Suppressor macrophage treated with lipopolysaccharide for 4 hours (primary cell): ENCODE results near the gene SLCO4C1.
A peak's percentile ranks its signal among the peaks of the same experiment; 100 is the strongest.

ENCODE experiments used
- DNase-seq: peaks from one replicate; pipeline ENCODE4 v3.0.0-alpha.2; 2020

The SLCO4C1 gene, protein sequence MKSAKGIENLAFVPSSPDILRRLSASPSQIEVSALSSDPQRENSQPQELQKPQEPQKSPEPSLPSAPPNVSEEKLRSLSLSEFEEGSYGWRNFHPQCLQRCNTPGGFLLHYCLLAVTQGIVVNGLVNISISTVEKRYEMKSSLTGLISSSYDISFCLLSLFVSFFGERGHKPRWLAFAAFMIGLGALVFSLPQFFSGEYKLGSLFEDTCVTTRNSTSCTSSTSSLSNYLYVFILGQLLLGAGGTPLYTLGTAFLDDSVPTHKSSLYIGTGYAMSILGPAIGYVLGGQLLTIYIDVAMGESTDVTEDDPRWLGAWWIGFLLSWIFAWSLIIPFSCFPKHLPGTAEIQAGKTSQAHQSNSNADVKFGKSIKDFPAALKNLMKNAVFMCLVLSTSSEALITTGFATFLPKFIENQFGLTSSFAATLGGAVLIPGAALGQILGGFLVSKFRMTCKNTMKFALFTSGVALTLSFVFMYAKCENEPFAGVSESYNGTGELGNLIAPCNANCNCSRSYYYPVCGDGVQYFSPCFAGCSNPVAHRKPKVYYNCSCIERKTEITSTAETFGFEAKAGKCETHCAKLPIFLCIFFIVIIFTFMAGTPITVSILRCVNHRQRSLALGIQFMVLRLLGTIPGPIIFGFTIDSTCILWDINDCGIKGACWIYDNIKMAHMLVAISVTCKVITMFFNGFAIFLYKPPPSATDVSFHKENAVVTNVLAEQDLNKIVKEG

DNA sequence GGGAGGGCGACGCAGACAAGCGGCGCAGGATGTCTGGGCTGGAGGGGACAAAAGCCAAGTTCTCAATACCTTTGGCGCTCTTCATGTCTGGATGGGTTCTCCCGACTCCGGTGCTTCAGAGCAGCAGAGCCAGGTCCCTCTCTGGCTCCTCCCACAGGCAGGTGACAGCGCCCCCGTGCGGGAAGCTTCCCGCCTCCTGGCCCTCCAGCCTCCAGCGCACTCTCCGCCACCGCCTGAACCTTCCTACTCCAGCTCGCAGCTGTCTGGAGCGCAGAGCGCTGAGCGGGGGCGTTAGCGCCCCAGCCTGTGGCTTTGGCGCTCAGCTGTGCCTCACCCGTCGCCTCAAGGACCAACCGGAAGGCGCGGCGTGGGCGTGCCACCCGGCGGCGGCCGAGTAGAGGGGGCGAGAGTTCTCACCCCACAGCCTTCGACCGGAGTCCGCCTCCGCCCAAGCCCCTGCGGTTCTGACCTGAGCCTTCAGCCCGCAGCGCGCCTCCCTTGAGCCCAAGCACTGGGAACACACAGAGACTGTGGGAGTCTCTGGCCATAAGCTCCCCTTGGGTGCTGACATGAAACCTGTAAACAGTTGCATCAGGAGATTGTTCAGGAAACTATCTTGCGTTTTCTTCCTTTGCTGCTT, at the start of gene SLCO4C1:
TSS of gene SLCO4C1 (minus strand) at position 107 of the 640 bp plus-strand sequence. CDS start at position 85, 22 bp downstream.
- peak; percentile 67 for DNase-seq

DNA sequence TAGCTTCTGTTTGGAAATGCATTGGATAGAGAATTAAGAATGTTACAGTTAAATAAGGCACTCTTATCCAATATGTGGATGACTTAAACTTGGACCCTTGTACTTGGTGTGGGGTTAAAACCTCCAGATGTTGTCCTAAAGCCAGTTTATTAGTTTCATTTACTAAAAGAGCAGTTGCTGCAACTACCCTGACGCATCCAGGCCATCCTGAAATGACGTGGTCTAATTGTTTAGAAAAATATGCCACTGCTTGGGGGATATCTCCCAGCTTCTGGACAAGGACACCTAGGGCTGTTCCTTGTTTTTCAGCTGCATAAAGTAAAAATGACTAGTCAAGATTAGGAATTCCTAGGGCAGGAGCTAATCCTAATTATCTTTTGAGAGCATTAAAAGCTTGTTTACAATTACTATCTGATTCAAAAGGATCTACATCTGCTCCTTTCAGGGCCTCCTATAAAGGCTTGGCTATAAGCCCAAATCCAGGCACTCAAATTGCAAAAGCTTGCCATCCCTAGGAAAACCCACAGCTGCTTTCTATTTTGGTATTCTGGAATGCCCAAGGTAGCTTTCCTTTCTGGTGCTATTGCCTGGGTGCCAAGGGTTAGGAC, 45.7 kb upstream of the SLCO4C1 start:
- no peak for DNase-seq

DNA sequence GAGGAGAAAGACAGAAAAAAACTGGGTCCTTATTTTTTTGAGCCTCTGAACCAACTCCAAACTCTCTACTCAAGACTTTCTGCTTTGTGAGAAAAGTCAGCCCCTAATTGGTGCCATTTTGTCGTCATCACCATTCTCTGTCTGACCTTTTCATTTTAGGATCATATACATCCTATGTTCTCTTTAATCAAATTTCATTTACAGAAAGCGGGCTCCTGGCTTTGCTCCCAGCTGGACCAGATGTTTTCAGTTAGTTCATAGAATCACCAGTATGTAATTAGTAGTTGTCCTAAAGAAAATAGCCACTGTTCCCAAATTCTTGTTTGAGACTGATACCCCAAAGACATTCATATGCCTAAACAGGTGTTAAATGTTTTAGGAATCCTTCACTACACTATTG, 28.6 kb upstream of the SLCO4C1 start:
- no peak for DNase-seq

DNA sequence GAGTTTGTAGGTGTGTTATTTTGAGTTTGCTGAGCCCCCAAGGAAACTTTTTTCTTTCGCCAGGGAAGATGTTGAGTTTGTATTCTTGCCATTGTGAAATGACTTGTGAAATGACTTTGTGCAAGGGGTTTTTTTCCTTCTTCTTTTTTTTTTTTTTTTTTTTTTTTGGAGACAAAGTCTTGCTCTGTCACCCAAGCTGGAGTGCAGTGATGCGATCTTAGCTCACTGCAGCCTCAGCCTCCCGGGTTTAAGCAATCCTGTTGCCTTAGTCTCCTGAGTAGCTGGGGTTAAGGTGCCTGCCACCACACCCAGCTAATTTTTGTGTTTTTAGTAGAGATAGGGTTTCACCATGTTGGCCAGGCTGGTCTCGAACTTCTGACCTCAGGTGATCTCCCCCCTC, 22.7 kb upstream of the SLCO4C1 start:
- peak; percentile 15 for DNase-seq

DNA sequence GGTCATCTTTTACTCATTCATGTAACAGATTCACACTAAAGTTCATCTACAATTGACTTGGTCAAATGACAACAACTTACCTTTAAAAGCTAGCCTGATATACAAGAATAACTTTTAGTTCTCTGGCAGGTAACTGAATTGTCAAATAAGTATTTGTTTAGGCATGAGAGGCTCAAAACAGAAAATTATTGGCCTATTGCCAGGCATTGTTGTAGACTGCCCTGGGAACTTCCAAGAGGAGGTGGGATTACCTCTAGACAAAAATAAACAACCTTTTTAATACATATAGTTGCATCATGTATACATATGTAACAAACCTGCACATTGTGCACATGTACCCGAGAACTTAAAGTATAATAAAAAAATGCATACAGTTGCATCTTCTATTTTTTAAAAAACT, 18.2 kb upstream of the SLCO4C1 start:
- no peak for DNase-seq

DNA sequence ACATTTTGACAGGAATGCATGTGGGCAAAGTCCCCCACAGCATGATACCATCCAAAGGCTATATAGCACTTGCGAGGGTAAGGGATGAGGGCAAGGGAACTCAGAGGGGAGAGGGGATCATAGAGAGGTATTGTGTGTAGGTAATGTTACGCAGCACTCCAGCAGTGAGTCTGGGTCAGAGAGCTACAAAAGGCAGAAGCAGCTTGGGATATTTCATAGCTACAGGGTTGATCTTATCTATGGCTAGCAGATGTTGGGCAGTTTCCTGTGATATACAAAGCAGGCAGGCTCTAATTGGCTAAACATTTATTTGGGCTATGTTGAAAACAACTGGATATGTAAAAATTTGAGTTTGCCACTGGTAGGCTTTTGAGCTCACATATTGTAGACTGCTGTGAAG, 17.8 kb upstream of the SLCO4C1 start:
- no peak for DNase-seq

DNA sequence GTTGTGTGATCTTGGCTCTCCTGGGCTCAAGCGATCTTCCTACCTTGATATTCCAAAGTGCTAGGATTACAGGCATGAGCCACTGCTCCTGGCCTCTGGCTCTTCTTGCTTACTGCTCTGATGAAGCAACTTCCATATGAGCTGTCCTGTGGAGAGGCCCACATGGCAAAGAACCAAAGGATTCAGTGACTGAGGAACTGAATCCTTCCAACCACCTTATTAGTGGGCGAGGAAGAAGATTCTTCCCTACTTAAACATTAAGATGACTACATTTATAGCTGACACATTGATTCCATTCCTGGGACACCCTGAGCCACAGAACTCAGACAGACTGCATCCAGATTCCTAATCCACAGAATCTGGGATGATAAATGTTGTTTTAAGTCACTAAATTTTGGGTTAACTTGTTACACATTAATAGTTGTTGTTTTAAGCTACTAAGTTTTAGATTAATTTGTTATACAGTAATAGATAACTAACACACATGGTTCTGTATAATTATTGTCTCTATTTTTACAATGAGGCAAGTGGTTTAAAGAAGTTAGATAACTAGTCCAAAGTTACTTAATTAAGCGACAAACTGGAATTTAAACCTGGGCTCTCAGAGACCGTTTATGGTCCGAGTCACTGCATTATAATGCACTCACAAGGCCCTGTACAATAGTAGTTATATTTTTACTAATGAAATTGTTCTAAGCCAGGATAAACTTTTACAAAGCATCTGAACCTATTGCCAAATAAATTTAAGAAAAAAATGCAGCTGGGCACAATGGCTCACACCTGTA, 16.7 kb upstream of the SLCO4C1 start:
- DNase-seq, result peak; percentile 56

DNA sequence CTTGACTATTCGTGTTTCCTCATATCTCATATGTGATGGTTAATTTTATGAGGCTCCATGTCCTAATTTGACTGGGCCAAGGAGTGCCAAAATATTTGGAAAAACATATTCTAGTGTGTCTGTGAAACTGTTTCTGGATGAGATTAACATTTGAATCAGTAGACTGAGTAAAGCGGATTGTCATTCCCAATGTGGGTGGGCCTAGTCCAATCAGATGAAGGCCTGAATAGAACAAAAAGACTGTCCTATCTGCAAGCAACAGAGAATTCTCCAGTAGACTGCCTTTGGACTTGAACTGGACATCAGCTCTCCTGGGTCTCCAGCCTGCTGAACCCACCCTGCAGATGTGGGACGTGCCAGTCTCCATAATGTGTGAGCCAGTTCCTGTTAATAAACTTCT, 13.5 kb upstream of the SLCO4C1 start:
- DNase-seq, result no peak

DNA sequence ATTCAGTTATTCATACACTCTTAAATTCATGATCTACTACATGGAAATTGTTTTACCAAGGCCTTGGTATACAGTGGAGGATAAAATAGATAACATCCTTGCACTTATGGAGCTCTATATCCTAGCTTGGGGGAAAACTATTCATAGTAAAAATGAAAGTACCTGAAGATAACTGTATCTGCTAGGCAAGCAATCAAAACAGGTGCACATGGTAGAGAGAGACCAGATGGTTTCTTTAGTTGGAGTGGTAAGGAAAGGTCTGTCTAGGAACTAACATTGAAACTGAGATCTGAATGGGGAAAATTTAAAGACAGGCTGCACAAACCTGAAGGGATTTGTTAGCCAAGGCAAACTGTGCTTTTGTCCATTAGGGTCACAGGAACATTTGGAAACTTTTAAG, 11.1 kb upstream of the SLCO4C1 start:
- DNase-seq, result no peak

DNA sequence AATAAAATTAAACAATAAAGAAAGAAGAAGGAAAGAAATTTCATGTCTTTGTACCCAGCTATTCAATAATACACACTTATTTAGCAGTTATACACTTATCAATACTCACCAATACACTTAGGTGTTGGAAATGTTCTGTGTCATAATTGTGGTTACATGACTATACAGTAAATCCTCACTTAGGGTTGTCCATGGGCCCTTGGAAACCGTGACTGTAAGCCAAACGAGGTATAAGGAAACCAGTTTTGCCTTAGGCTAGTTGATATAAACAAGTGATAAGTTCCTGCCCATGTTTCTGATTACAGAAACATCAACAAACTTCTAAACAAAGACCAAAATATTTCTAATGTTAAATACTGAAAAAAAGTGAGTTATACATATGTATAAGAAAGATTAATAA, 10.0 kb upstream of the SLCO4C1 start:
- DNase-seq, result no peak

DNA sequence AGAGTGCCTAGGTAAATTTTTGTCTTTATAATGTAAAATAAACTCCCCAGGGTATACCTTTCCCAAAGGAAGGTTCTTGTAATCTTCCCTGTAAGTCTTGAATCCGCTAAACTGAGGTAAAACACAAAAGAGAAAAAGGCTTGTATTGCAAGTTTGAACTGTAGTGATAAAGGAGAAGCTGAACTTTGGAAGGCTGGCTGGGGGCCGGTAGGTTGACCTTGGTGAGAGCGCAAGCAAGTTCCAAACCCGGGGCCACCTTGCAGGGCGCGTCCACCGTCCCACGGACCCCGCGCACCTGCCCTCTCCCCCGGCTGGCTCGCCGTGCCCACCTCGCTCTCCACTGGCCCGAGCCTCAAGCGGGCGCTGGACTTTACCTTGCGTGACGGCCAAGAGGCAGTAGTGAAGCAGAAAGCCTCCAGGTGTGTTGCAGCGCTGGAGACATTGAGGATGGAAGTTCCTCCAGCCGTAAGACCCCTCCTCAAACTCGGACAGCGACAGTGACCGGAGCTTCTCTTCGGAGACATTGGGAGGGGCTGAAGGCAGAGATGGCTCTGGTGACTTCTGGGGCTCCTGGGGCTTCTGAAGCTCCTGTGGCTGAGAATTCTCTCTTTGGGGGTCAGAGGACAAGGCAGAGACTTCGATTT, 428 bp downstream of the SLCO4C1 start:
- no peak for DNase-seq

DNA sequence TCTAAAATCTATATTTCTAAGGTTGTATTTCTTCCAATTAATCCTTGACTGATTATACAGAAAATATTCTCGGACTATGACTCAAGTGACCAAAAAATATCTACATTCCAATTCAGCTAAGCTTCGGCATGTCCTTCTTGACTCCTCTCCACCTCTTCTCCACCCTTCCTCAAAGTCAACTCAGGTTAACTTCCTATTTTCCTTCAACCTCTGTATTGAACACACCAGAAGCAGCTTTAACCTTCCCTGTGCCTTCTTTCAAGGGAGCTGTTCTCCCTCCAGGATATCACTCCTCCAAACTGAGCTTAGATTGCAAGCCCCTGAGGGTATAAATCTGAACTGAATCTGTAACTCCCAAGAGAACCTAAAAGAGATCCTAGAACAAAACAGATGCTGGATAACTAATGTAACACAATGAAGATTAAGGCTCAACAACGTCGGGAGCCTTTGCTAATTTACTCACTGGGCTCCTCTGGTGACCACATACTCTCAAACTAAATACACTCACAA, 1.1 kb downstream of the SLCO4C1 start:
- no peak for DNase-seq

DNA sequence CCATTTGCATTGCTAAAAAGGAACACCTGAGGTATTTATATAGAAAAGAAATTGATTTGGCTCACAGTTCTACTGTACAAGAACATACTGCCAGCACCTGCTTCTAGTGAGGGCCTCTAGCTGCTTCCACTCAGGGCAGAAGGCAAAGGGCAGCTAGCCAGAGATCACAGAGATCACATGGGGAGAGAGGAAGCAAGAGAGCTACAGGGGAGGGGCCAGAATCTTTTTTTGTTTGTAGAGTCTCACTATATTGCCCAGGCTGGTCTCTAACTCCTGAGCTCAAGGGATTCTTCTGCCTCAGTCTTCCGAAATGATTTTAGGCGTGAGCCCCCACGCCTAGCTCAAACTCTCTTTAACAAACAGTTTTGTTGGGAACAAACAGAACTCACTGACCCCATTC, 6.1 kb downstream of the SLCO4C1 start:
- no peak for DNase-seq

DNA sequence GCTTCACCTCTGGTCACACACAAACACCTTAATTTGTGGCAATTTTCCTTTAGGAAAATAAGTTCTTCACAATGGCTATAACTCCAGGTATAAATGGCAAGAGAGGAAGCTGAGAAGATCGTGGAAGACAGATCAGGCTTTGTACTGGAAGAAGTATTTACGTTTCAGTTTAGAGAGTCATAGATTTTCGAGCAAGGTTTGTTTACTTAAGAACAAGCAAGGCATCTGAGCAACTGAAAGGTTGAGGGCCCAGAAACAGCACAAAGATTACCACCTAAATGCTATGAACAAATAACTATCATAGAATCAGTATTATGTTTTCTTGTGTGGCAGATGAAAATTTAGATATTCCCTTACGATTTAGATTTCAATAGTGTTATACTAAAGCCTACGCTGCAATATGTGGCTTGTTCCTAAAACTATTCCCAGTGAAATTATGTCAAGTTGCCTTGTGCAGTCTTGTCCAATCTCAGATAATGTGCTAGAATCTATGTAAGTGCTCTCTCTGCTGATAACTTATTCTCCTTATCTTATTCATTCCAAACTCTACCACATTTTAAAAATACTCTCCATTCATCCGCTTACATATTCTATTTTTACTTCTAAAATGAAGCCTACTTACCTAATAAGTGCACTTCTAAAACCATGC, 6.7 kb downstream of the SLCO4C1 start:
- DNase-seq, result no peak

DNA sequence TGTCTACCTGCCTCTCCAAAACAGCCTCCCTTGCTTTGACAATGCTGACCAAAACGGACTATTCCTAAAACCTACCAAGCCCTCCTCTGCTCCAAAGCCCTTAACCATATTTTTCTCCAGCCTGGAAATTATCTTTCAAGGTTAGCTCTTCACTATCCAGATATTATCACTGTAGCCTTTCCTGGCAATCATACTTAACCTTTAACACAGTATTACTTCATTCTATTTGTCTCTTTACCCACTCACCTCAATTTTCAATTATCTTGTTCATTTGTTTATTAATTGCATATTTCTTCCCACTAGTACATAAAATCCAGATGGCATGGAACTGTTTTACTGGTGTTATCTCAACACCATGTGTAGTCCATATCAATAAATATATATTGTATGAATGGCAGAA, 7.5 kb downstream of the SLCO4C1 start:
- no peak for DNase-seq

DNA sequence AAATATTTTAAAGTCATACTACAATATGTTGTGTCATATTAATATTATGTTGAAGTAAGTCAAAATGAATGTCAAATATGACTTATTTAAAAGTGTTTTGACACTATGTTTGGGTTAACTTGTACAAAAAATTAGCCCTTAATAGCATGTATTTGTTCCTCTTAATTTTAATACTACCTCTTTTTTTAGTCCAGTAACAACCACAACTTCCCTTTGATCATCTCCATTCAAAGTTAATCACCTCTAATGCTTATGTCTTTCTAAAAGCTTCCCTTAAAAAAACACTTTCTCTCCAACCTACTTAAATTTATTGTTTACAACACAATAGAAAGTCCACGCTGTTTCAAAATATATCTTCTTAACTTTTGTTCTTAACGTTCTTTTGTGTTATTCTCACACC, 9.6 kb downstream of the SLCO4C1 start:
- DNase-seq, result peak; percentile 38

DNA sequence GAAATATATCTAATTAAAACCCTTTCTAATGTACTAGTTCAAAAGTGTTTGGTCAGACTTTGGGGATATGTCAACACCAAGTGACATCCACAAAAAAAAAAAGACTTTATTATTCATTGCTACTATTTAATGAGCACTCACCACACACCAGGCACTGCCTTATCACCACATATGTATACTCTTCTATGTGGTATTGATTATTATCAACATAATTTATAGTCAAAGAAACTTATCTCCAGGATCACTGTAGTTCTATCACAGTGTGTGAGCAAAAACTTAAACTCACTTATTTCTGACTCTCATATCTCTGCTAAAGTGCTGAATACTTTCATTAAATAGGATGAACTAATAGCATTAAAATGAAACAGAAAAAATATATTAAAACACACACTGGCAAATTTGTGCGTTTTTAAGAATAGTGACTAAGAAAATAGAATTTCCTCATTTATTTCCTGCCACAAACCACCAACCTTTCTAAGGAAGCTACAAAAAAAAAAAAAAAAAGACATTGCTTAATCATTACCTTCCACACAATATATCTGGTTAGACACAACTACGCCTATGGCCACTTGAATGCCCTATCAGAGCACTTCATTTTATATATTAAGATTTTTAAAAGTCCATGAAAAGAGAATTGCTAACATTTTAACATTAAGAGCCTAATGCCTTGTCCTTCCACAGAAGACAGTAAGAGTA, 12.8 kb downstream of the SLCO4C1 start:
- peak; percentile 45 for DNase-seq

DNA sequence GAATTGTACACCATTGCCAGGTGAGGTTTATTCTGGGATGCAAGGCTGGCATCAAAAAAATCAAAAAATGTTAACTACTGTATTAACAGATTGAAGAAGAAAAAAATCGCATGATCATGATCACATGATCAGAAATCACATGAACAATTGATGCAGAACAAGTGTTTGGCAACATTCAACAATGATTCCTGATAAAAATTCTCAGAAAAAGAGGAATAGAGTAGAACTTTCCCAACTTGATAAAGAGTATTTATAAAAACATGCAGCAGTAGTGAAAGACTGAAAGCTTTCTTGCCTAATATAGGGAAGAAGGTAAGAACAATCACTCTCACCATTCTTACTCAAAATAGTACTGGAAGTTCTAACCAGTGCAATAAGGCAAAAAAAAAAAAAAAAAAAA, 16.4 kb downstream of the SLCO4C1 start:
- peak; percentile 53 for DNase-seq

DNA sequence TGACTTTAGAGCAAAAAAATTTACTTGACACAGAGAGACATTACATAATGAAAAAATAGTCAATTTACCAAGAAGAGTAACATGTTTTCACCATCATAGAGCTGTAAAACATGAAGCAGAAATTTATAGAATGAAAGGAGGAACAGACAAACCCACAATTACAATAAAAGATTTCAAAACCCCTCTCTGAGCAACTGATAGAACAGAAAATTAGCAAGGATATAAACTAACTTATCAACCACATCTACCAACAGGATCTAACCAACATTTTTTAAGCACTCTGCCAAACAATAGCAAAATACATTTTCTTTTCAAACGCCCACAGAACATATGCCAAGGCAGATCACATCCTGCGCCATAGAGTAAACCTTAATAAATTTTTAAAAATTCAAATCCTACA, 17.9 kb downstream of the SLCO4C1 start:
- no peak for DNase-seq

DNA sequence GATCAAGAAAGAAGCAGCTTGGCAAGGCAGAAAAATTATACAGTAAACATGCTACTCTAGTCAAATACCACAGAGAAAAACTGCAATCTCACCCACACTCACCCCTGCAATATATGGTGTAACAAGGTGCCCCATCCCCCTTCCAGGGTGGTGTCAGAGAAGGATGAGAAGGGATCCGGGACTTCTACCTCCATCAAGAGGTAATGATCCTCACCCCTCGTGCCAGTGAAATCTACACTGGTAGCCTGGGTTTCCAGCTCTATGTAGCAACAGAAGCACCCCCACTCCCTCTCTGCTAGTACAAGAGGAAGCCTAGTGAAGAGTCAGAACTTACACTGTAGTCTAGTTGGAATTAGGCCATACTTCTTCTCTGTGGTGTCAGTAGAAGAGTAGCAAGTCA, 18.9 kb downstream of the SLCO4C1 start:
- DNase-seq, result peak; percentile 23

DNA sequence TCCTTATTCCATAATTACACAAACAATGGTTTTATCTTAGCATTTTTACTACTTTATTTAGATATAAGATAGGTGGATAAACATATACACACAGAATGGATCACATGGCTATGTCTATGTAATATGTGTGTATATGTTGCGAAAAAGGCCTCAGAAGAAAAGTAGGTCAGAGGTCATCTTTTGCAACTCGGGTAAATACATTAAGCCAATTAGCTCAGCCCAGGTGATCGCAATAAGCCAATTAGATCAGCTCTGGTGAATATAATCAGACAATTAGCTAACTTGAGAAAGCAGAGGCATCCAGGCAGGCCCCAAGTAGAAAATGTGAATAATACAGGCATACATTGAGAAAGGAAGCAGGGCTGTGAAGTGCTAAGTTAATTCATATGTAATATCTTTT, 24.3 kb downstream of the SLCO4C1 start:
- no peak for DNase-seq
